Inflammatory macrophage (primary cell): ENCODE measurements around the gene TAPBPL.
A peak's percentile ranks its signal among the peaks of the same experiment; 100 is the strongest.
"Not testable (repeated sequence)": the region's sequence is repeated elsewhere in the genome, so short reads cannot be mapped to it uniquely, and the experiment has no call there.

Source experiments
- DNase-seq, 2 donors: peaks; one replicate each; pipeline ENCODE4 v3.0.0-alpha.2; 2020 to 2022
- total RNA-seq, 18 experiments: gene quantifications; one replicate each; lab custom pipeline; 2026; ENCODE audit warnings: mixed read lengths in 6 of 18, inconsistent platforms in 2 of 18; lab: John Stamatoyannopoulos, UW

Gene TAPBPL, protein sequence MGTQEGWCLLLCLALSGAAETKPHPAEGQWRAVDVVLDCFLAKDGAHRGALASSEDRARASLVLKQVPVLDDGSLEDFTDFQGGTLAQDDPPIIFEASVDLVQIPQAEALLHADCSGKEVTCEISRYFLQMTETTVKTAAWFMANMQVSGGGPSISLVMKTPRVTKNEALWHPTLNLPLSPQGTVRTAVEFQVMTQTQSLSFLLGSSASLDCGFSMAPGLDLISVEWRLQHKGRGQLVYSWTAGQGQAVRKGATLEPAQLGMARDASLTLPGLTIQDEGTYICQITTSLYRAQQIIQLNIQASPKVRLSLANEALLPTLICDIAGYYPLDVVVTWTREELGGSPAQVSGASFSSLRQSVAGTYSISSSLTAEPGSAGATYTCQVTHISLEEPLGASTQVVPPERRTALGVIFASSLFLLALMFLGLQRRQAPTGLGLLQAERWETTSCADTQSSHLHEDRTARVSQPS
- 19.1 to 37.4 (median 29.0) reads per million in 18 experiments for total RNA-seq

DNA sequence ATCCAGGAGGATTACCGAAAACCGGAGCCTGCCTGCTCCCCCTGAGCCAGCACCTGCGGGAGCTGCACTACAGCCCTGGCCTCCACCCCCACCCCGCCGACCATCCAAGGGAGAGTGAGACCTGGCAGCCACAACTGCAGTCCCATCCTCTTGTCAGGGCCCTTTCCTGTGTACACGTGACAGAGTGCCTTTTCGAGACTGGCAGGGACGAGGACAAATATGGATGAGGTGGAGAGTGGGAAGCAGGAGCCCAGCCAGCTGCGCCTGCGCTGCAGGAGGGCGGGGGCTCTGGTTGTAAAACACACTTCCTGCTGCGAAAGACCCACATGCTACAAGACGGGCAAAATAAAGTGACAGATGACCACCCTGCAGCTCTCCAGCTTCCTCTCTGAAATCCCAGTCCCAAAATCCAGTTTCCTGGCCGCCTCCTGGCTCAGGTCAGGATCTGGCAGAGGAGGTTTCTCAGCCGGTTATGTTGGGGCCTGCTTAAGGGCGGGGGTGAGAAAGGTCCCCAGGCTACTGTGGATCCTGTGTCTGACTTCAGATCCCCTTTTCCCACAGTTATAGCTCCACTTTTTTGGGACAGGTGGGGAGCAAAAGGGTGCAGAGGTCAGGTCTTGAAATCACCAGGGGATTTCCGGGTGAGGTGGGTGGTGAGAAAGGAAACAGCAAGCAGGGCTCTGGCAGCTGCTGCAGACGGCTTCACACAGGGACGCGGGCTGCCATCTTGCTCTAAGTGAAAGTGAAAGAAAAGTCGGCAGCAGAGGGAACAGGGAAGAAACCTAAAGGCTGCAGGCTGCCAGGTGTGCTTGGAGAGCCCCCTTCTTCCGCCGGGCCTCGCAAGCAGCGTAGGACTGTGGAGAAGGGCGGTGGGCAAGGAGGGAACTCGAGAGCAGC lies at the start of gene TAPBPL:
TAPBPL (plus strand) TSS at position 695 of the 897 bp plus-strand sequence. CDS start 207 bp downstream, outside the sequence.
- peak; percentile 84 to 88 for DNase-seq

DNA sequence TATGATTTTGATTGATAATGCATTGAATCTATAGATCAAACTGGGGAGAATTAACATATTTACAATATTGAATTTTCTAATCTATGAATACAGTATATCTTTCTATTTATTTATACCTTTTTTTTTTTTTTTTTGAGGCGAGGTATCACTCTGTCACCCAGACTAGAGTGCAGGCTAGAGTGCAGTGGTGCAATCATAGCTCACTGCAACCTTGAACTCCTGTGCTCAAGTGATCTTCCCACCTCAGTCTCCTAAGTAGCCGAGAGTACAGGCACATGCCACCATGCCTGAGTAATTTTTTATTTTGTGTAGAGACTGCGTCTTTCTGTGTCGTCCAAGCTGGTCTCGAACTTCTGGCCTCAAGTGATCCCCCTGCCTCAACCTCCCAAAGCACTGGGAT lies 47.5 kb upstream of the TAPBPL start:
- DNase-seq, result no peak

DNA sequence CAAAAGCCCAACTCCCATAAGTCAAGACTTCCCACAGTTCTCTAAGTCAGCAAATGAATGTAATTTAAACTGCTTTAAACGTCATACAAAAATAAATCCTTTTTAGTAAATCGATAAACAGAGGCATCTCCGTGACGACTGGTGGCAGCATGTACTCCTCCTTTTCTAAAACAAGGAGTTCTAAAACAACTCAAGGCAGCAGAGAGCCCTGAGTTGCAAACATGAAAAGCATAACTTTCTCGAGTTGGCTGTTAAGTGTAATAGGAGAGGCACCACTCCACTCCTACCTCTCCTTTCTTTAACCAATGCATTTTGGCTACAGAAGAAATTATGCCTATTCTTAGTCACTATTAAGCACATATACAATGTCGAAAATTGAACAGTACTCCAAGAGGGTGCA lies 45.9 kb upstream of the TAPBPL start:
- DNase-seq, result no peak

DNA sequence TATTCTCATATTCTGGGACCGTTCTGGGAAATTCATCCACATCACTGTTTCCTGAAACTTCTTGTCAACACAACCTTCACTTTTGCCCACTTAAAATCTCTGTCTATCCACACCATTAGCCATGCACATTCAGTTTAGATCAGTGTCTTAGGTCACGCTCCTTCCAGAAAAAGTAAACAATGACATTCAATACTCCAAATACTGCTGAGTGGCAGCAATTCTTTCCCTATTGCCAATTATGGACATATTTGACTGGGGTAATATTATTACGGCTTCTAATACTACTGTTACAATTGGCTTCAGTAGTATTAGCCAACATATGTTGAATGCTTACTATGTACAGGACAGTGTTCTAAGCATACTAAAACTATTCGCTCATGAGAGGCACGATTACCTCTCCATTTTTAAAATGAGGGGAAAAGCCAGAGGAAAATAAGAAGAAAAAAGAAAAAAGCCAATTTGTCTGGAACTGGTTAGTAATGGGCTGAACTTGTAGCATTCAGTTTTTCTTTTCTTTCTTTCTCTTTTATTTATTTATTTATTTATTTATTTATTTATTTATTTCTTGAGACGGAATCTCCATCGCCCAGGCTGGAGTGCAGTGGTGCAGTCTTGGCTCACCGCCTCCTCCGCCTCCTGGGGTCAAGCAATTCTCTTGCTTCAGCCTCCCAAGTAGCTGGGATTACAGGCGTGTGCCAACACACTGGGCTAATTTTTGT lies 44.4 kb upstream of the TAPBPL start:
- DNase-seq, result no peak

DNA sequence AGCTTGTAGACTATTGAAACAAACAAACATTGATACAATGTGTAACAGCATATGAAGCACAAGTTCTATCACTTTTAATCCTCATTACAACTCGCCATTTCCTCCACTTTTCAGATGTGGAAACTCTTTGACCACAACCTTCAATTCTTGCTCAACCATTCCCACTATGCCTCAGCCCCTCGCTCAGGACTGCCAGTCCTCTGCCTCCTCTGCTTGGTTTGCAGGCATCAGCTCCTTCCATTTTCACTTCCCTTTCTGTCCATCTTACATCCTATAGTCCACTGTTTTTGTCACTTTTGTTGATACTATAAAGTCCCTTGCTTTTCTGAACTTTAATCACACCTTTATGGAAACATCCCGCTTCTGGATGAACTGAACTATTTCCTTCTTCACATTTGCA lies 35.2 kb upstream of the TAPBPL start:
- DNase-seq, result peak; percentile 75 to 86

DNA sequence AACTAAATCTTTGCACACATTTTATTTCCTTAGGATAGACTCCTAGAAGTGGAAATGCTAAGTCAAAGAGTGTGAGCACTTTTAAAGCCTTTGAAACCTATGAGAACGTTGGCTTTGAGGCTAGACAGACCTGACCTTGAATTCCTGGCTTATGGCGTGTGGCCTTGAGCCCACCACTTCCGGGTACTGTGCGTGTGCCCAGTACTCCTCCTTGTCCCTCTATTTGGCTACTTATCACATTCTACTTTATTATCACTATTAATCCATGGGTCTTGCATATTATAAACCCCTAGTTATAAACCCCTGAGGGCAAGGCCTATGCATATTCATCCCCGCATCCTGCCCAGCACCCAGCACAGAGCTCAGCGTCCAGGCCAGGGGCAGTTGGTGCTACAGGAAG lies 33.0 kb upstream of the TAPBPL start:
- no peak for DNase-seq

DNA sequence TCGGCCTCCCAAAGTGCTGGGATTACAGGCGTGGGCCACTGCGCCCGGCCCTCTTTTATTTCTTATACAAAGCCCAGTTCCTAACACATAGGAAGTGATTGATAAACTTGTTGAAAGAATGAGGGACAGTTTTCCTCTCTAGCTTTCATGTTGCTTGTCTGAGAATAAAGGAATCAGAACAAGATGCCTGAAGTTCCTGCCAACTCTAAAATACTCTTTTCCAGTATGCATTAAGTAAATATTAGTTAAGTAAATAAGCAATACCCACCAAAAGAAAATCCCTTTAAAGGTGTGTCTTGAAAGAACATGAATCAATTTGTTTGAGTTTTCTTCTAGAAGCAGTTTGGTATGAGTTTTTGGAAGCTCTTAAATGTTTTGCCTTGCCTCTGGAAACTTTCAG lies 31.5 kb upstream of the TAPBPL start:
- no peak for DNase-seq

DNA sequence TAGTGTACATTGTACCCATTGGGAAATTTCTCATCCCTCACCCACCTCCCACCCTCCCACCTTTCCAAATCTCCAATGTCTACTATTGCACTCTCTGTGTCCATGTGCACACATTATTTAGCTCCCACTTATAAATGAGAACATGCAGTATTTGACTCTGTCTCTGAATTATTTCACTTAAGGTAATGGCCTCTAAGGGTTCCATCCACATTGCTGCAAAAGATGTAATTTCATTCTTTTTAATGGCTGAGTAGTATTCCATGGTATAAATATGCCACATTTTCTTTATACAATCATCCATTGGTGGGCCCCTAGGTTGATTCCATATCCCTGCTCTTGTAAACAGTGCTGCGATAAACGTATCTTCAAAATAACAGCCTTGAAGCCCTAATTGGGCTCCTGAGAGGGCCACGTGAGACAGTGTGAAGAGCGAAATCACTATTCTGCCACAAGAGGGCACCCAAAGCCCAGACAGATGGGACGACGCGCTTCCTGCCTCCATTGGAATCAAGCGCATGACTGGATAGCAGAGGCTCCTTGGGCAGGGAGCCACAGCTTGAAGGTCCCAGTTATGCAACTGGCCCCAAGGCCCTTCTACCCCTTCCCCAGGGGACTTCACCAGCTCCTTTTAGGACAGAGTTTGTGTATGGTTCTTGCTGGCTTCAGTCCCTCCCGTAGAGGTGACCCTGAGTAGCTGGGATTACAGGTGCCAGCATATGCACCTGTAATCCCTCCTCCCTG lies 28.4 kb upstream of the TAPBPL start:
- DNase-seq, result peak; percentile 94 to 96

DNA sequence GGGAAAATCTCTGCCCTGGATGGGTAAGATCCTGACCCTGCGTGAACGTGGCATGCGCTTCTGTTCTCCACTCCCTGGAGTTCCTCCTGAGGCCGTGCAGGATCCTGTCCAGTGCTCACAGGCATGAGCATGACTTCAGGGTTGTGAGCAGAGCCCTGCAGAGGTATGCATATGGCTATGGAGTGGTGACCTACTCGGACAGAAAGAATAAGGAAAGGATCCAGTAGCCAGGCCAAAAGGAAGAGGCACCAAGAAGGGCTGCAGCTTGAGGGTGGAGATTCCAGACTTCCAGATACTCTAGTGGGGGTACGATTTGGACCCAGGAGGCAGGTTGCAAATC lies 27.9 kb upstream of the TAPBPL start:
- DNase-seq, result no peak

DNA sequence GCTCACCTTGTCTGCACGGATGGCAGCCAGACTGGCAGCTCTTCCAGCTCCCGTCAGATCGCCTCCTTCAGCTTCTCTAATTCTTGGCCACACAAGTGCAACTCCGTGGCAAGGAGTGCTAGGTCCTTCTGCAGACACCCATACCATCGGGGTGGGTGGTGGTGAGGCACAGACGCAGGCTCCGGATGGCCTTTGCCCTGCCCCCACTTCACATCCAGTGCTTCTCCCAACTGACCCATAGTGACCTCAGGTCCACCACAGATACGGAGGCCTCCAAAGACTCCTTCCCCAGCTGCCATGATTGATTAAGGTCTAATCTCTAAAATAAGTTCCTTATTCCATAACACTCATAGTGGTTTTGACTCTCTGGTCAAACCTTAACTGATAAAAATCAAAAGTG lies 27.0 kb upstream of the TAPBPL start:
- DNase-seq, result no peak

DNA sequence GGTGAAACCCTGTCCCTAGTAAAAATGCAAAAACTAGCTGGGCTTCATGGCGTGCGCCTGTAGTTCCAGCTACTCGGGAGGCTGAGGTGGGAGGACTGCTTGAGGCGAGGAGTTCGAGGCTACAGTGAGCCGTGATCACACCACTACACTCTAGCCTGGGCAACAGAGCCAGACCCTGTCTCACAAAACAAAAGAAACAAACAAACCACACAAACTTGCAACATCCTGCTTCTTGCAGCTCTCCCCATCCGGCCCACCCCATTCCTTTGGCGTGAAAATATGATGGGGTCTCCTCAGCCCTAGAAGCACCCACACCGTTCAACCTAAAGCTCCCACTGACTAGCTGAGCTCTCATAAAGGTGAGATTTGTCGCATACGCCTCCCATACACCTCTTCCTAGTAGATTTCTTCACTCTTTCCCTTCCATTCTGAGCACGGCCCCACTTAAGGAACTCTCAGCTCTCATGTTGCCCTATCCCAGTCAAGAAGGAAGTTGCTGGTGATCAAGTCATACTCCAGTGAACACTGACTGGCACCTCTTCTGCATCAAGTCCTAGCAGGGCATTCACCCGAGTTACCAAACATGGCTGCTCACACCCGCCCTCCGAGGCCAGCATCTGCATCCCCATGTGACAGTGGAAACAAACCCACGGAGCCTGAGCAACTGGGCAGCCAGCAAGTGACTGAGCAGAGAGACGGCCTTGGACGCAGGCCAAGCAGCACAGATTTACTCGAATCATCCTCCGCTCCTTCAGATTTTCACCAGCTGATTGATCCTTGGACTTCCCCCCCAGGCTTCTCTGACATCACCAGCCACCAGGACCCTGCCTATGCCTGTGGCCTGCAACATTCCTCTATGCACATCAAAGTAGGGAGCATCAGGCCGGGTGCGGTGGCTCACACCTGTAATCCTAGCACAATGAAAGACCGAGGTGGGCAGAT lies 26.0 kb upstream of the TAPBPL start:
- DNase-seq, result peak; percentile 70 to 89

DNA sequence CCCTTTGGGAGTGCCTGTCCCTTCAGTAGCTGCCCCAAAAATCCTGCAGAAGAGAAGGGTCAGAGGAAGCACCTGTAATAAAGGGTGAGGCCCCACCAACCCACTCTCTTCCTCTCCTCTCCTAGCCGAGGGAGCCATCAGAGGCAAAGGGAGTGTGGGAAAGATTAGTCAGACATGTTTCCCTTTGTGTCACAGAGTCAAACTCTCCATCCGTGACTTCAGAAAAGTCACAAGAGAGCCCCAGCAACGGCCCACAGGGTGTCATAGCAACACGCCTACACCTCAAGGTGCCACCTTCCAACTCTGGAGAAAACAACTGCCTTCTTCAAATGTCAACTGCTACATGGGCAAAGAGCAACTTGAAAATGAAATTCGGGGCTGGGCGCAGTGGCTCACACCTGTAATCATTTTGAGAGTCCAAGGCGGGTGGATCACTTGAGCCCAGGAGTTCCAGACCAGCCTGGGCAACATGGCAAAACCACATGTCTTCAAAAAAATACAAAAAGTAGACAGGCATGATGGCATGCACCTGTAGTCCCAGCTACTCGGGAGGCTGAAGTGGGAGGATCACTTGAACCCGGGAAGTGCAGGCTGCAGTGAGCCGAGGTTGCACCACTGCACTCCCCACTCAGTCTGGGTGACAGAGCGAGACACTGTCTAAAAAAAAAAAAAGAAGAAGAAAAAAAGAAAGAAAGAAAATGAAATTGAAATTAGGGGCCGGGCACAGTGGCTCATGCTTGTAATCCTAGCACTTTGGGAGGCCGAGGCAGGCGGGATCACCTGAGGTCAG lies 24.8 kb upstream of the TAPBPL start:
- peak; percentile 75 to 92 for DNase-seq

DNA sequence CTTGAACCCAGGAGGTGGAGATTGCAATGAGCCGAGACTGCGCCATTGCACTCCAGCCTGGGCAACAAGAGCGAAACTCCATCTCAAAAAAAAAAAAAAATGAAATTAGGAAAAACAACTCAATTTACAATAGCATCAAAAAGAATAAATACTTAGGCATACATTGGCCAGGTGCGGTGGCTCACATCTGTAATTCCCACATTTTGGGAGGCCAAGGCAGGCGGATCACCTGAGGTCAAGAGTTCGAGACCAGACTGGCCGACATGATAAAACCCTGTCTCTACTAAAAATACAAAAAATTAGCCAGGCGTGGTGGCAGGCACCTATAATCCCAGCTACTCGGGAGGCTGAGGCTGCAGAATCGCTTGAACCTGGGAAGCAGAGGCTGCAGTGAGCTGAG lies 24.0 kb upstream of the TAPBPL start:
- DNase-seq, result not testable (repeated sequence)

DNA sequence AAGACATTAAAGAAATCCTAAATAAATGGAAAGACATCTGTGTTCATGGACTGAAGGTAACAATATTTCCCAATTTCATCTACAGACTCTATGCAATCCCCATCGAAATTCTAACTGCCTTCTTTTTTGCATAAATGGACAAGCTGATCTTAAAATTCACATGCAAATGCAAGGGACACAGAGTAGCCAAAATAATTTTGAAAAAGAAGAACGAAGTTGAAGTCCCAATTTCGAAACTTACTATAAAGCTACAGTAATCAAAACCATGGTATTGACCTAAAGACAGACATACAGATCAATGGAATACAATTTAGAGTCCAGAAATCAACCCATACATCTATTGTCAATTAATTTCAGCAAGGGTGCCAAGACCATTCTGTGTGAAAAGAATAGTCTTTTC lies 23.5 kb upstream of the TAPBPL start:
- no peak for DNase-seq

DNA sequence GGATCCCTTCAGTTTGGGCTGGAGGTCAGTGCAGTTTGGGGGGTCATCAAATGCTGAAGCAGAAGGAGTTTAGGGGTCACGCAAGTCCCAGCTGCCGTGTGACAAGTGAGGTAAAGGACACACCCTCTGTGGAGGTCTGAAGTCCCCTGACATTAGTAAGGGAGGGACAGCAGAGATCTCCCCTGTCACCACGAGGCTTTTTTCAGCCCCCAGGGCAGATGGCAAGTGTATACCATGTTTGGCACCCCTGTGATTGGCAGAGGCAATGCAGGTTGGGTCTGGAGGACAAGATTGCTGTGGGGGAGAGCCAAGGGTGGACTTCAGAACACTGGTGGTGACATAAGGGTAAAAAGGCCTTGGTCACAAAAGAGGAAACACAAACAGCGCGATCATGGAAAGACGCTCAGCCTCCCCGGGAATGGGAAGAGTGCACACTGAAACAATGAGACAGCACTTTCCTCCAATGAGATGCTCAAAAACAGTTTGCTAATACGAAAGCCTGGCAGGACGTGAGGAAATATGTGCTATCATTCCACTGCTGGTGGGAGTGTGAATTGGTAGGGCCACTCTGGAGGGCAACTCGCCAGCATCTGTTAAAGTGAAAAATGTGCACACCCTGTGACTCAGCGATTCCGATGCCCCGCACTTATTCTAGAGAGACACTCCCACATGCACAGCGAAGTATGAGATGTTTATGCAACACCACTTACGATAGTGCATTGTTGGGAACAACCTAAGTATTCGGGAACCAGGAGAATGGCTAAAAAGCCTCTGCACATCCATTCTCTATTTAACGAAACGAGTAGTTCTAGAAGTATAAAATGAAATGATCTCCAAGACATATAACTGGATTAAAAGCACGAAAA lies 21.5 kb upstream of the TAPBPL start:
- peak; percentile 84 for DNase-seq

DNA sequence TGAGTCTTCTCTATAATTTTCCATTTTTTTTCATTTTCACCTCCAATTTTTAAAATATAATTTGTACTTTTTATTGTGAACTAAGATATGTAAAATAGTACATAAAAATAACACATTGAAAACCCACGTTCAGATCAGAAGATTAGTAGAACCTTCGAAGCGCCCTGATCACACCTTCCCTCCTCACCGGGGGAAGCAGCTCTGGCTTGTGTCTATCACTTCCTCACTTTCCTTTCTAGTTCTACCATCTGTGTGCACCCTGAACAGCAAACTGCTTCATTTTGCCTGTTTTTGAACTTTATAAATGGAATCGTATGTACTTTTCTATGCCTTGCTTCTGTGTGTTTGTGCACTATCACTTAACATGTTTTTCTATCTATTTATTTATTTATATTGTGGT lies 18.9 kb upstream of the TAPBPL start:
- no peak for DNase-seq

DNA sequence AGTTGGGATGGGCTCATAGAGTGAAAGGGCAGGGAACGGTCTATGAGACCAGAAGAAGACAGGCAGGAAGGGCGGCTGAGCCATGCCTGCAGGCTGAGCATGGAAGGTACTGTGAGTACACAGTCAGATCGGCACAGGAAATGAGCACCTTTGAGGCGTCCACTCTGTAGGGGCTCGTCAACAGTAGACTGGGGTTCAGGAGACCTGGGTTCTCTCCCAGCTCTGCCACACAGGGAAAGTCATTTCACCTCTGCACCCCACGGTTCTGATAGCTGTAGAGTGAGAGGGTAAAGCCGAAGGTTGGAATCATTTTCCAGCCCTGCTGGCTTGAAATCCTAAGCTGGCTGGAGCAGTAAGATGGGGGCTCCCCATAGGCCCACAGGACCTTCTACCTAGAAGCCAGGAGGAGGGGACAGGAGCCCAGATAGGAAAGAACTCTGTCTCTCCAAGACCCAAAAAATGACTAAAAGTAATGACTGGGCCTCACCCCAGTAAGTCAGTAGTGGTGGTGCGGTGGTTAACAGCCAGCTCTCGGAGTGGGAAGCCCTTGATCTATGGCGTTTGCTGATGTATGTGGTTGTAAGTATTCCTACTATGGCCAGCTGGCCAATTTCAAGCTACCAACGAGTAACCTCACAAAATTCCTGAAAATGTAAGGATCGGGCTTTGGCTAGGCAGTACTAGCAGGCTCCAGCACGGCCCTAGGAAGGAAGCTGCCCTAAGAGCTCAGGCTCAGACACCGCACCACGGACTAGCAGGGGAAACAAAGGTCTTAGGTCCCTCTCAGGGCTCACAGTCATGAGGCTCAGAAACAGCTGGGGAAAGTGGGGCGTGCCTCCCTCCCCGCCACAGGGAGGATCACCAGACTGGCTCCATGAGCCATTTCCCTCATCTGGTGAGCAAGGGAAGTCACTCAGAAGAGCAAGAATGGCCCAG lies 17.4 kb upstream of the TAPBPL start:
- no peak for DNase-seq
